Neural cell (in vitro differentiated cells): ENCODE results near the gene MAVS. TPM values are rescaled to one million over a fixed set of nuclear protein-coding genes. Genes with fewer than 3 reads are reported as not detected.
A peak's percentile ranks its signal among the peaks of the same experiment; 100 is the strongest.

Experiments
- H2AFZ ChIP-seq: fragments of 200-600, 300-800 bp; sonication (generic), shearing (Covaris generic); 2 replicates; pipeline ENCODE4 v1.6.0; 2014; ENCODE audit warnings: low read depth, mild to moderate bottlenecking, antibody characterized with exemption, low read length, moderate library complexity
- H3F3A ChIP-seq: fragments of 200-600 bp; shearing (Covaris generic); 2 replicates; pipeline ENCODE4 v1.6.1; 2016; ENCODE audit warnings: mild to moderate bottlenecking, moderate library complexity, mixed read lengths, antibody characterized with exemption, low read length; ENCODE audit not compliant: insufficient read depth, poor library complexity, severe bottlenecking
- H3K27ac ChIP-seq: fragments of 200-600, 300-800 bp; sonication (generic), shearing (Covaris generic); 2 replicates; pipeline ENCODE4 v1.5.1; 2014; ENCODE audit warnings: mild to moderate bottlenecking, low read length, moderate library complexity
- H3K27me3 ChIP-seq: fragments of 300-800, 200-600 bp; sonication (generic), shearing (Covaris generic); 2 replicates; pipeline ENCODE4 v1.6.0; 2014; ENCODE audit warnings: mild to moderate bottlenecking, low read depth, low read length, moderate library complexity; ENCODE audit not compliant: insufficient read depth
- H3K36me3 ChIP-seq: fragments of 300-800, 200-600 bp; sonication (generic), shearing (Covaris generic); 2 replicates; pipeline ENCODE4 v1.5.1; 2014; ENCODE audit warnings: mild to moderate bottlenecking, antibody characterized with exemption, low read length, moderate library complexity; ENCODE audit not compliant: insufficient read depth
- H3K4me2 ChIP-seq: fragments of 300-800, 200-600 bp; sonication (generic), shearing (Covaris generic); 2 replicates; pipeline ENCODE4 v1.6.0; 2014; ENCODE audit warnings: mild to moderate bottlenecking, low read length
- H3K4me3 ChIP-seq: fragments of 300-800, 200-600 bp; sonication (generic), shearing (Covaris generic); 2 replicates; pipeline ENCODE4 v1.5.1; 2014; ENCODE audit warnings: mild to moderate bottlenecking, low read length, moderate library complexity
- H3K79me2 ChIP-seq: fragments of 200-600 bp; shearing (Covaris generic); replicated peaks from 2 replicates; pipeline ENCODE4 v1.6.0; 2014; ENCODE audit warnings: mild to moderate bottlenecking, low read length, moderate library complexity; ENCODE audit not compliant: insufficient read depth
- H3K9ac ChIP-seq: fragments of 300-800, 200-600 bp; sonication (generic), shearing (Covaris generic); 2 replicates; pipeline ENCODE4 v1.6.1; 2016; ENCODE audit warnings: mild to moderate bottlenecking, low read length, mixed read lengths
- H3K9me2 ChIP-seq: fragments of 200-600 bp; shearing (Covaris generic); 2 replicates; pipeline ENCODE4 v1.6.1; 2016; ENCODE audit warnings: mild to moderate bottlenecking, low read length, mixed read lengths; ENCODE audit not compliant: insufficient read depth
- H3K9me3 ChIP-seq: fragments of 200-600, 300-800 bp; sonication (generic), shearing (Covaris generic); 2 replicates; pipeline ENCODE4 v1.6.1; 2016; ENCODE audit warnings: mild to moderate bottlenecking, mixed run types, low read length, moderate library complexity, mixed read lengths
- H4K20me1 ChIP-seq: fragments of 200-600 bp; shearing (Covaris generic); 2 replicates; pipeline ENCODE4 v1.6.1; 2016; ENCODE audit warnings: mild to moderate bottlenecking, mixed run types; ENCODE audit not compliant: insufficient read depth
- CTCF ChIP-seq: fragments of 450-650 bp; IDR thresholded peaks from 2 replicates; pipeline ENCODE4 v1.5.1; 2014; ENCODE audit warnings: antibody characterized with exemption, mild to moderate bottlenecking, moderate library complexity; ENCODE audit not compliant: poor library complexity, severe bottlenecking
- EP300 ChIP-seq: fragments of 450-650 bp; conservative IDR thresholded peaks from 2 replicates; pipeline ENCODE4 v1.6.1; 2014; ENCODE audit warnings: antibody characterized with exemption, mild to moderate bottlenecking, moderate library complexity; ENCODE audit not compliant: poor library complexity, severe bottlenecking
- EZH2 ChIP-seq: fragments of 200-600, 300-800 bp; shearing (Covaris generic), sonication (generic); IDR thresholded peaks from 2 replicates; pipeline ENCODE4 v1.6.1; 2014; ENCODE audit warnings: antibody characterized with exemption, low read length, borderline replicate concordance, mild to moderate bottlenecking; ENCODE audit not compliant: insufficient read depth, poor library complexity, severe bottlenecking
- MXI1 ChIP-seq: fragments of 450-650 bp; conservative IDR thresholded peaks from 2 replicates; pipeline ENCODE4 v1.6.1; 2014; ENCODE audit warnings: antibody characterized with exemption, mild to moderate bottlenecking; ENCODE audit not compliant: poor library complexity, severe bottlenecking
- POLR2AphosphoS5 ChIP-seq: IDR thresholded peaks from 2 replicates; pipeline ENCODE4 v1.6.1; 2012
- RAD21 ChIP-seq: fragments of 450-650 bp; conservative IDR thresholded peaks from 2 replicates; pipeline ENCODE4 v1.6.1; 2014; ENCODE audit warnings: antibody characterized with exemption, mild to moderate bottlenecking, moderate library complexity
- SMC3 ChIP-seq: fragments of 450-650 bp; conservative IDR thresholded peaks from 2 replicates; pipeline ENCODE4 v1.6.1; 2014; ENCODE audit warnings: antibody characterized with exemption, mild to moderate bottlenecking, moderate library complexity; ENCODE audit not compliant: poor library complexity
- TAF1 ChIP-seq: IDR thresholded peaks from 2 replicates; pipeline ENCODE4 v1.6.1; 2012; ENCODE audit warnings: low read depth
- polyA plus RNA-seq: library from polyadenylated mRNA; depleted of rRNA; stranded (reverse); fragments of >200 nt; gene quantifications from 2 replicates; pipeline ENCODE4 v1.2.3, GENCODE V29; 2014
- TF ChIP-seq, protein P1 (sequence below): IDR thresholded peaks from 2 replicates; pipeline ENCODE4 v1.6.1; 2012; ENCODE audit warnings: borderline replicate concordance

The MAVS gene
- polyA plus RNA-seq, 1 donor from 2014 or later, result 5.4 TPM

GRCh38 chr20:3885715-3886114, 39.1 kb downstream of the MAVS start:
- H3K79me2 ChIP-seq, result peaks cover 33% of the 10 kb centered on the region

GRCh38 chr20:3887876-3888620, 41.4 kb downstream of the MAVS start:
- peak overlapping the region; percentile 100 for H3K27ac ChIP-seq
- H3K4me3 ChIP-seq, result peak overlapping the region; percentile 98
- H3K9ac ChIP-seq, result peak overlapping the region; percentile 100
- no peaks in the 10 kb centered on the region for H3K36me3 ChIP-seq
- no peaks in the 10 kb centered on the region for H3F3A ChIP-seq
- H3K4me2 ChIP-seq, result peak overlapping the region; percentile 97
- H3K27me3 ChIP-seq, result no peaks in the 10 kb centered on the region
- no peaks in the 10 kb centered on the region for H3K9me2 ChIP-seq
- peaks cover 2% of the 10 kb centered on the region for H4K20me1 ChIP-seq
- no peaks in the 10 kb centered on the region for H3K9me3 ChIP-seq
- H2AFZ ChIP-seq, result peak overlapping the region; percentile 77
- H3K79me2 ChIP-seq, result peaks cover 57% of the 10 kb centered on the region
- no peak for TF ChIP-seq POLR2AphosphoS5
- TF ChIP-seq EP300, result no peak
- TF ChIP-seq SMC3, result no peak
- no peak for TF ChIP-seq EZH2
- TF ChIP-seq TAF1, result no peak
- no peak for TF ChIP-seq RAD21
- TF ChIP-seq MXI1, result no peak
- no peak for TF ChIP-seq CTCF
- TF ChIP-seq, protein P1, sequence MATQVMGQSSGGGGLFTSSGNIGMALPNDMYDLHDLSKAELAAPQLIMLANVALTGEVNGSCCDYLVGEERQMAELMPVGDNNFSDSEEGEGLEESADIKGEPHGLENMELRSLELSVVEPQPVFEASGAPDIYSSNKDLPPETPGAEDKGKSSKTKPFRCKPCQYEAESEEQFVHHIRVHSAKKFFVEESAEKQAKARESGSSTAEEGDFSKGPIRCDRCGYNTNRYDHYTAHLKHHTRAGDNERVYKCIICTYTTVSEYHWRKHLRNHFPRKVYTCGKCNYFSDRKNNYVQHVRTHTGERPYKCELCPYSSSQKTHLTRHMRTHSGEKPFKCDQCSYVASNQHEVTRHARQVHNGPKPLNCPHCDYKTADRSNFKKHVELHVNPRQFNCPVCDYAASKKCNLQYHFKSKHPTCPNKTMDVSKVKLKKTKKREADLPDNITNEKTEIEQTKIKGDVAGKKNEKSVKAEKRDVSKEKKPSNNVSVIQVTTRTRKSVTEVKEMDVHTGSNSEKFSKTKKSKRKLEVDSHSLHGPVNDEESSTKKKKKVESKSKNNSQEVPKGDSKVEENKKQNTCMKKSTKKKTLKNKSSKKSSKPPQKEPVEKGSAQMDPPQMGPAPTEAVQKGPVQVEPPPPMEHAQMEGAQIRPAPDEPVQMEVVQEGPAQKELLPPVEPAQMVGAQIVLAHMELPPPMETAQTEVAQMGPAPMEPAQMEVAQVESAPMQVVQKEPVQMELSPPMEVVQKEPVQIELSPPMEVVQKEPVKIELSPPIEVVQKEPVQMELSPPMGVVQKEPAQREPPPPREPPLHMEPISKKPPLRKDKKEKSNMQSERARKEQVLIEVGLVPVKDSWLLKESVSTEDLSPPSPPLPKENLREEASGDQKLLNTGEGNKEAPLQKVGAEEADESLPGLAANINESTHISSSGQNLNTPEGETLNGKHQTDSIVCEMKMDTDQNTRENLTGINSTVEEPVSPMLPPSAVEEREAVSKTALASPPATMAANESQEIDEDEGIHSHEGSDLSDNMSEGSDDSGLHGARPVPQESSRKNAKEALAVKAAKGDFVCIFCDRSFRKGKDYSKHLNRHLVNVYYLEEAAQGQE, result no peak

More at GRCh38 chr20:3885715-3886114, 39.1 kb downstream of the MAVS start:
- Histone ChIP-seq H3K4me2 (no peak overlapping the region), H3K27ac (no peak overlapping the region), H3K36me3 (no peaks in the 10 kb centered on the region), H2AFZ (no peak overlapping the region), H4K20me1 (no peaks in the 10 kb centered on the region), H3K4me3 (no peak overlapping the region), H3F3A (no peaks in the 10 kb centered on the region), H3K27me3 (no peaks in the 10 kb centered on the region), H3K9me3 (no peaks in the 10 kb centered on the region), H3K9me2 (no peaks in the 10 kb centered on the region), H3K9ac (no peak overlapping the region)
- TF ChIP-seq, protein P1, result no peak
